H1 (cell line): ENCODE results near the gene SLC6A17. TPM values are rescaled to one million over a fixed set of nuclear protein-coding genes. Genes with fewer than 3 reads are reported as not detected.

Experiments used
- NANOG ChIP-seq: IDR thresholded peaks from 2 replicates; pipeline ENCODE4 v1.6.1; 2011; ENCODE audit warnings: low read length, low read depth, mild to moderate bottlenecking, inconsistent platforms; ENCODE audit not compliant: insufficient read depth, poor library complexity, severe bottlenecking
- polyA plus RNA-seq, 7 experiments: library from polyadenylated mRNA; depleted of rRNA in 3 of 7; stranded (reverse) in 5 of 7; unstranded in 2 of 7; fragments of >200 nt in 5 of 7; fragments of 200-250 nt in 2 of 7; gene quantifications; 1 replicate in 5 of 7; 2 replicates in 1 of 7; 4 replicates in 1 of 7; pipeline versions ENCODE4 v1.2.1 to v1.2.3, GENCODE V29; 2011 to 2013; ENCODE audit warnings: missing spikeins in 2 of 7, mixed read lengths in 2 of 7
- total RNA-seq: library from RNA; stranded (reverse); fragmentation: NEBNext Ultra II Directional; extraction: Animal tissue kit (Norgen Biotek cat#: 25700); gene quantifications from 2 replicates; pipeline ENCODE4 v1.2.1, GENCODE V29; 2021

The SLC6A17 gene
- total and polyA plus RNA-seq, 2 of the 8 experiments (the other 6 are each of a cell fraction or from before 2014, with no cell fraction given): 0.15 to 0.28 TPM

DNA sequence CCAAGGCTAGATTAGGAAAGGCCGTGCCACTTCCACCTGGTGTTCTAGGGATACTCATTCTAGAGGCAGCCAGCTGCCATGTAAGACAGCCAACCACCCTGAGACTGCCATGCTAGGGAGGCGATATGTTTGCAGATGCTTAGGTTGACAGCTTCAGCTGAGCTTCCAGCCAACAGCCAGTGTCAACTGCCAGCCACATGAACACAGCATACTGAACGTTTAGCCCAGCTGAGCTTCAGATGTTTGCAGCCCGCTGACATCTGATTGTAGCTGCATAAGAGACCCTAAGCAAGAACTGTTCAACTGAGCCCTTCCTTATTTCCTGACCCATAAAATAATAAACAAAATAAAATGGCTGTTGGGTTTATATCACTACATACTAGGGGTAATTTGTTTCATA is 54.9 kb downstream of the SLC6A17 start (continued):
- TF ChIP-seq NANOG: no peak
